Activated CD4-positive, alpha-beta memory T cell treated with anti-CD3 and anti-CD28 coated beads, Interleukin-2, amount 10 ng/mL, durations not matched to agents 7 days and 5 days (primary cell): ENCODE results near the gene RCC1. TPM values are rescaled to one million over a fixed set of nuclear protein-coding genes. Genes with fewer than 3 reads are reported as not detected.
A peak's percentile ranks its signal among the peaks of the same experiment; 100 is the strongest.
"Not testable (repeated sequence)": the region's sequence is repeated elsewhere in the genome, so short reads cannot be mapped to it uniquely, and the experiment has no call there.

Experiments
- CTCF ChIA-PET: fragments of 350-600 bp; sonication (Branson Sonifier 250); formaldehyde crosslinking; loops from one replicate; lab custom pipeline; 2021; ENCODE audit warnings: antibody characterized with exemption, inconsistent platforms; lab: Charles Lee
- POLR2A ChIA-PET: fragments of 350-600 bp; sonication (Branson Sonifier 250); formaldehyde crosslinking; loops from one replicate; lab custom pipeline; 2021; ENCODE audit warnings: antibody characterized with exemption; lab: Charles Lee
- DNase-seq: peaks from one replicate; pipeline ENCODE4 v3.0.0-alpha.2; 2020
- H3K27ac Mint-ChIP-seq: one replicate; pipeline ENCODE4 v1.8.0; 2021; ENCODE audit warnings: mild to moderate bottlenecking, mixed read lengths
- H3K27me3 Mint-ChIP-seq: one replicate; pipeline ENCODE4 v1.8.0; 2021; ENCODE audit warnings: mixed read lengths
- H3K36me3 Mint-ChIP-seq: one replicate; pipeline ENCODE4 v1.8.0; 2021; ENCODE audit warnings: low read depth, mixed read lengths
- H3K4me1 Mint-ChIP-seq: one replicate; pipeline ENCODE4 v1.8.0; 2021; ENCODE audit warnings: mixed read lengths
- H3K4me3 Mint-ChIP-seq: one replicate; pipeline ENCODE4 v1.8.0; 2021; ENCODE audit warnings: mild to moderate bottlenecking, mixed read lengths
- H3K9me3 Mint-ChIP-seq: one replicate; pipeline ENCODE4 v1.8.0; 2021; ENCODE audit warnings: mixed read lengths
- total RNA-seq, 2 experiments: library from RNA; stranded (reverse); gene quantifications; one replicate each; pipeline ENCODE4 v1.2.3, GENCODE V29; 2021

The RCC1 gene
- total RNA-seq, 2 experiments from 2014 or later, result 47.6 to 50.7 TPM

DNA sequence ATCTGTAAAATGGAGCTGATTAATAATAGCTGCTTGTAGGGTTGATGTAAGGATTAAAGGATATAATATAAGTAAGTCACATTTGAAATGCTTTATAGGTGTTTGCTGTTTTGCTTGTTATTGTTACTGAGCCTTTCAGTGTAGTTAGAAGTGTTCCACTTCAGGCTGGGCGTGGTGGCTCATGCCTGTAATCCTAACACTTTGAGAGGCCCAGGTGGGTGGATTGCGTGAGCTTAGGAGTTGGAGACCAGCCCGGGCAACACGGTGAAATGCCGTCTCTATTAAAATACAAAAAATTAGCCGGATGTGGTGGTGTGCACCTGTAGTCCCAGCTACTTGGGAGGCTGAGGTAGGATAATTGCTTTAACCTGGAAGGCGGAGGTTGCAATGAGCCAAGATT, 59.2 kb downstream of the RCC1 start:
- POLR2A ChIA-PET, result interaction anchor here (0.8 to 4.1 kb wide), 4 partner anchors 9 to 19 kb away, joined by 3 to 23 read pairs (median 8); partner anchors contain the start of gene TRNAU1AP
- Mint-ChIP-seq H3K27ac (no peak overlapping the region), H3K4me1 (no peaks in the 10 kb centered on the region), H3K36me3 (peaks cover 51% of the 10 kb centered on the region), H3K9me3 (no peaks in the 10 kb centered on the region), H3K27me3 (no peaks in the 10 kb centered on the region), H3K4me3 (no peak overlapping the region)
- no peak for DNase-seq
- CTCF ChIA-PET, result interaction anchor here (0.7 to 1.8 kb wide), 2 partner anchors 11 to 16 kb away, joined by 3 to 6 read pairs; no protein-coding TSS in a partner anchor

DNA sequence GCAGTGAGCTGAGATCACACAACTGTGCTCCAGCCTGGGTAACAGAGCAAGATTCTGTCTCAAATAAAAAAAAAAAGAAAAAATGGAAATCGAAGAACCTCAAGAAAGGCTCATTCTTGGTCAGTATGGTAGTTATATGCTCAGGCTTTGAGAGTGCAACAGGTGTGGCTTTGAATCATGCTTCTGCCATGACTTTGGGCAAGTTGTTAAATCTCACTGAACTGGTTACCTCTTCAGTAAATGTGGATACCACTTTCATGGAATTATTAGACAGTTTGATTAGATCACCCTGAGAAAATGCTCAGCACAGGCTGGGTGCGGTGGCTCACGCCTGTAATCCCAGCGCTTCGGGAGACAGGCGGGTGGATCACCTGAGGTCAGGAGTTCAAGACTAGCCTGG, 59.9 kb downstream of the RCC1 start:
- no peak overlapping the region for H3K4me3 Mint-ChIP-seq
- no peaks in the 10 kb centered on the region for H3K4me1 Mint-ChIP-seq
- H3K27me3 Mint-ChIP-seq, result no peaks in the 10 kb centered on the region
- H3K27ac Mint-ChIP-seq, result no peak overlapping the region
- H3K9me3 Mint-ChIP-seq, result no peaks in the 10 kb centered on the region
- ChIA-PET POLR2A (interaction anchor here (0.8 to 1.4 kb wide), 2 partner anchors 15 to 19 kb away, joined by 4 to 15 read pairs; no protein-coding TSS in a partner anchor), CTCF (no interaction called here)
- no peak for DNase-seq
- H3K36me3 Mint-ChIP-seq, result peaks cover 45% of the 10 kb centered on the region

DNA sequence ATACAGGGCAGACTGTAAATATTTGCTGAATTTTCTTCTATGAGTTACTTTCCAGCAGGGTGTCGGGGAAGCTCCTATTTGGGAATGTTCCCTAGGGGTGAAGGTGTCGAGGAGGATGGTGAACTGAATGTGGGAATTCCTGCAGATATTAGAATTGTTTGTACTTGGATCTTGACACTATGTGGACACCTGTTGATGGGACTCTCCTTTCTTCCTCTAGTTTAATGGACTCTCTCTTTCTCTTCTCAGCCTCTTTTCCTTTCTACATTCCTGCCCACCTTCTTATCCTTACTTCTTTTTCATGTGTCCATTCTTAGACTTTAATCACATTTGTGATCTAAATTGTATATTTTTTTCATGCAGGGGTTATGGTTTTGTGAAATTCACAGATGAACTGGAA, 61.1 kb downstream of the RCC1 start:
- Mint-ChIP-seq H3K27me3 (no peaks in the 10 kb centered on the region), H3K4me1 (no peaks in the 10 kb centered on the region), H3K9me3 (no peaks in the 10 kb centered on the region), H3K4me3 (no peak overlapping the region), H3K36me3 (peaks cover 43% of the 10 kb centered on the region), H3K27ac (no peak overlapping the region)
- no peak for DNase-seq
- ChIA-PET CTCF (interaction anchor here (0.5 to 0.7 kb wide), 2 partner anchors 303 to 318 kb away, joined by 4 read pairs; no protein-coding TSS in a partner anchor), POLR2A (interaction anchor here (0.8 to 1.4 kb wide), 2 partner anchors 13 kb away, joined by 3 to 15 read pairs; no protein-coding TSS in a partner anchor)

DNA sequence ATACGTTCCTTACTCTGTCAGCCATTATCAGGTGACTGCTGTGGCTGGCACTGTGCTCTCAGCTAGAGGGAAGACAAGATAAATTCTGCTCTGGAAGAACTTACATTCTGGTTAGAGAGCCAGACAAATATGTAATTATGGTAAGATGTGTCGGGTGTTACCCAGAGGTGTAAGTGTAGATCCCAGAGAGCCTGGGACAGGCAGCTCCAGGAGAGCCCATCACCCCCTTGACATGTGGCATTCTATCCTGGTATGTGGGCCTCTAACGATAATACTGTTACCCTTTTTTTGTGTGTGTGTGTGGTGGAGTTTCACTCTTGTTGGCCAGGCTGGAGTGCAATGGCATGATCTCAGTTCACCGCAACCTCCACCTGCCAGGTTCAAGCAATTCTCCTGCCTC, 66.1 kb downstream of the RCC1 start:
- Mint-ChIP-seq H3K4me3 (no peak overlapping the region), H3K4me1 (peaks cover 1% of the 10 kb centered on the region), H3K27me3 (no peaks in the 10 kb centered on the region), H3K9me3 (no peaks in the 10 kb centered on the region), H3K27ac (no peak overlapping the region), H3K36me3 (peaks cover 41% of the 10 kb centered on the region)
- CTCF ChIA-PET, result interaction anchor here (0.9 kb wide), 1 partner anchor 10 kb away, joined by 3 read pairs; no protein-coding TSS in a partner anchor
- DNase-seq, result no peak
- POLR2A ChIA-PET, result interaction anchor here (5.5 kb wide), 1 partner anchor 8 kb away, joined by 64 read pairs; no protein-coding TSS in a partner anchor

DNA sequence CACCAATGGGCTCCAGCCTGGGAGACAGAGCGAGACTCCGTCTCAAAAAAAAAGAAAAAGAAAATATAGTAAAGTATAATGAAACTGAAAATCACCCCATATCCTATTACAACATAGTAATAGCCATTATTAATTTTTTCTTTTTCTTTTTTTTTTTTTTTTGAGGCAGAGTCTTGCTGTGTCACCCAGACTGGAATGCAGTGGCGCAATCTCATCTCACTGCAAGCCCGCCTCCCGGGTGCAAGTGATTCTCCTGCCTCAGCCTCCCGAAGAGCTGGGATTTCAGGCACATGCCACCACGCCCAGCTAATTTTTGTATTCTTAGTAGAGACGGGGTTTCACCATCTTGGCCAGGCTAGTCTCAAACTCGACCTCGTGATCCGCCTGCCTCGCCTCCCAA, 67.0 kb downstream of the RCC1 start:
- H3K36me3 Mint-ChIP-seq, result peaks cover 45% of the 10 kb centered on the region
- H3K27ac Mint-ChIP-seq, CTCF ChIA-PET, H3K4me1 Mint-ChIP-seq, H3K9me3 Mint-ChIP-seq, DNase-seq, H3K27me3 Mint-ChIP-seq, H3K4me3 Mint-ChIP-seq: not testable (repeated sequence)
- POLR2A ChIA-PET, result interaction anchor here (5.5 kb wide), 1 partner anchor 7 kb away, joined by 64 read pairs; no protein-coding TSS in a partner anchor

DNA sequence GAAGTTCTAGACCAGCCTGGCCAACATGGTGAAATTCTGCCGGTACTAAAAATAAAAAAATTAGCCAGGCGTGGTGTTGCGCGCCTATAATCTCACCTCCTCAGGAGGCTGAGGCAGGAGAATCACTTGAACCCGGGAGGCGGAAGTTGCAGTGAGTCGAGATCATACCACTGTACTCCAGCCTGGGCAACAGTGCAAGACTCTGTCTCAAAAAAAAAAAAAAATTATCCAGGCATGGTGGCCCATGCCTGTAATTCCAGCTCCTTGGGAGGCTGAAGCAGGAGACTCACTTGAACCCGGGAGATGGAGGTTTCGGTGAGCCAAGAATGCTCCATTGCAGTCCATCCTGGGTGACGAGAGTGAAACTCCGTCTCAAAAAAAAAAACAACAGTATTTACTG, 67.7 kb downstream of the RCC1 start:
- no peak overlapping the region for H3K4me3 Mint-ChIP-seq
- H3K27me3 Mint-ChIP-seq, result no peaks in the 10 kb centered on the region
- CTCF ChIA-PET, result interaction anchor here (0.7 kb wide), 1 partner anchor 17 kb away, joined by 3 read pairs; no protein-coding TSS in a partner anchor
- H3K27ac Mint-ChIP-seq, result no peak overlapping the region
- no peaks in the 10 kb centered on the region for H3K9me3 Mint-ChIP-seq
- H3K36me3 Mint-ChIP-seq, result peaks cover 46% of the 10 kb centered on the region
- POLR2A ChIA-PET, result no interaction called here
- no peak for DNase-seq
- peaks cover 16% of the 10 kb centered on the region for H3K4me1 Mint-ChIP-seq

DNA sequence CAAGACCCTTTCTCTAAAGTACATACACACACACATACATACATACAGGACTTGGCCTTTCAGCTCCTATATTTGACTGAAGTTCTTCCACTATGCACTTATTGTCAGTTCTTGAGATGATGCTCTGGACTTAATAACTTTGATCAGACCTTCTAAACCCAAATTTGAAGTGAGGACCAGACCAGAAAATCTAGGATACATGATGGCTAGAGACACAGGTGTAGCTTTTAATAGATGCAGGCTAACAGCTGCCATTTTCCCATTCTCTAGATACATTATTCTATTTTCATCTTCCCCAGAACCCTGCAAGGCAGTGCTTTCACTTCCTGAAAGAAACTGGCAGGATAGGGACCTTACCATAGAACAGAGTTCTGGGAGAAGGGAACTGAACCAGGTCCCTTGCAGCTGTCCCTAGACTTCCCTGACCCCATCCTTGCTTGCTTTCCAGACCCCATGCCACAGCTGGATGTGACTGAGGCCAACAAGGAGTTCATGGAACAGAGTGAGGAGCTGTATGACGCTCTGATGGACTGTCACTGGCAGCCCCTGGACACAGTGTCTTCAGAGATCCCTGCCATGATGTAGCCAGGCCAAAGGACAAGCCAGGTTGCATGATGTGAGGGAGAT, 71.3 kb downstream of the RCC1 start:
- ChIA-PET CTCF (no interaction called here), POLR2A (interaction anchor here (1.0 to 10.4 kb wide), 6 partner anchors 13 to 92 kb away, joined by 3 to 264 read pairs (median 4); partner anchors contain the start of genes GMEB1 and RCC1)
- Mint-ChIP-seq H3K9me3 (no peaks in the 10 kb centered on the region), H3K27ac (peak overlapping the region; percentile 54), H3K4me1 (peaks cover 33% of the 10 kb centered on the region), H3K4me3 (no peak overlapping the region), H3K27me3 (no peaks in the 10 kb centered on the region), H3K36me3 (peaks cover 60% of the 10 kb centered on the region)
- DNase-seq, result no peak

DNA sequence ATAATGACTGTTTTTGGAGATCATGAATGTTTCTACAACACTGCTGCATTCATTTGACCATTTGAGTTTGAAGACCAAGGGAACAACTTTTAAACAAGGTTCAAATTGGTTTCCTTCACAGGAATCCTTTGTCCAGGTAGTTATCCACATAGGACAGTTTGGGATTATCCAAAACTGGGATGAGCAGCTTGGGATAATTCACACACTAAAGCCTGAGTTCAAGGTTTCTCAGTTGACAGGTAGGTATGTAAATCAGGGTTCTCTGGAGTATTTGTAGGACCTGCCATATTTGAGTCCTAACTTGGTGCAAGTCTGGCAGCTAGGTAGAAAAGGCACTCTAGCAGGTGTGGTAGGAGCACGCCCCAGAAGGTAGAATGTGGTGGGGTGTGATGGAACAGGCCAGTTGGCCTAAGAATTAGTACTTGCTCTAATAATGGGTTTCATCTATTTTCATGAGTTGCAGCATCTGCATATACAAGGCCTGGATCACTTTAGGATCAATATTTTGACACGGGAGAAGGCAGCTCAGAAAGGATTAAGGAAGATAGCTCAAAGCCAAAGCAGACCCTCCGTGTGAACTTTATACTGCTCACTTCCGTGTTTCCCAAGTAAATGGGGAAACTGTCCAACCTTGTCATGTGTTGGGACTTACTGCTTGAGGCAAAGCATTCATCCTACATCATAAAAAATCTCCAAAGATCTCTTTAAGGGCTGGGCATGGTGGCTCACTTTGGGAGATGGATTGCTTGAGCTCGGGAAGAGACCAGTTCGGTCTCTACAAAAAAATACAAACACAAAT, 72.1 kb downstream of the RCC1 start:
- POLR2A ChIA-PET, result interaction anchor here (1.0 to 10.4 kb wide), 11 partner anchors 7 to 330 kb away, joined by 3 to 264 read pairs (median 40); partner anchors contain the start of genes GMEB1, RCC1, RNU11 and TRNAU1AP
- CTCF ChIA-PET, result interaction anchor here (1.3 to 1.6 kb wide), 3 partner anchors 70 to 329 kb away, joined by 3 to 9 read pairs (median 3); partner anchors contain the start of gene YTHDF2
- Mint-ChIP-seq H3K4me1 (peaks cover 35% of the 10 kb centered on the region), H3K9me3 (no peaks in the 10 kb centered on the region), H3K27ac (peak overlapping the region; percentile 54), H3K27me3 (no peaks in the 10 kb centered on the region), H3K36me3 (peaks cover 60% of the 10 kb centered on the region), H3K4me3 (no peak overlapping the region)
- DNase-seq, result no peak

DNA sequence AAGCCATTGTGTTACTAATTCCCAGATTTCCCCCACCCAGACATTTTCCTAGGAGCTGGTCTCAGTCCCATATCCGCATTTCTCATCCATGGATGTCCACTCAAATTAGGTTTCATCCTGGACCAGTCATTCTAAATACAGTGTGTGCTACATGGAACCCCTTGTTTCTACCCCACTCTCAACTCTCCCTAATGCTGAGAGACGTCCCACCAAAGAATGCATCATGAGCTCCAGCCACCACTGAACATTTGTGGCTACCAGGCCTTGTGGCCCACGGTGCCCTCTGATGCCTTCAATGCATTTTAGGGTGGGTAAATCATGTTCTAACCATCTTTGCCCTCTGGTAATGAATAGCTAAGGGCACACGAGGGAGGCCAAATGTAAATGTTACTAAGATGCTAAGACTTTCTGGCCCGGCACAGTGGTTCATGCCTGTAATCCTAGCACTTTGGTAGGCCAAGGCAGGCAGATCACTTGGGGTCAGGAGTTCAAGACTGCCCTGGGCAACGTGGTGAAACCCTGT, 72.9 kb downstream of the RCC1 start:
- Mint-ChIP-seq H3K27ac (peak overlapping the region; percentile 92), H3K9me3 (no peaks in the 10 kb centered on the region), H3K4me3 (peak overlapping the region; percentile 30), H3K36me3 (peaks cover 56% of the 10 kb centered on the region), H3K4me1 (peaks cover 38% of the 10 kb centered on the region), H3K27me3 (no peaks in the 10 kb centered on the region)
- POLR2A ChIA-PET, result interaction anchor here (0.6 to 10.4 kb wide), 16 partner anchors 8 to 331 kb away, joined by 3 to 264 read pairs (median 26); partner anchors contain the start of genes GMEB1, MED18, RCC1 and RNU11
- no peak for DNase-seq
- CTCF ChIA-PET, result interaction anchor here (0.6 to 4.2 kb wide), 8 partner anchors 25 to 330 kb away, joined by 3 to 36 read pairs (median 6); partner anchors contain the start of genes TRNAU1AP and YTHDF2

DNA sequence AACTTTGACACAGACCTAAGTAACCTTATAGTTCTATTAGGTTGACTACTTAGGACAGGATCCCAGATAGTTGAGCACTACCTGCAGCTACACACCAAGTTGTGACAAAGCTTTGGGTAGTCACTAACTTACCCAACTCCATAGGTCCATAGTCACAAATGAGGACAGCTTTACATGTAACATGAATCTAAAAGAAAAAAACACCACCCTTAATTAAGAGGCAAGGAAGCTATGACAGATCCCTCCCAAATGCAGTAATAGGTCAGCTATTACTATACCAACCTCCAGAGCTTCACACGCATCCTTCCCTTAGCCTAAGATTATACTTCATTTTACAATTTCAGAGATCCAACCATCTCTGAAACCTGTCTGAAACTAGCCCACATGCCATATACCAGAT, 73.6 kb downstream of the RCC1 start:
- no peak for DNase-seq
- H3K4me3 Mint-ChIP-seq, result peak overlapping the region; percentile 92
- peaks cover 38% of the 10 kb centered on the region for H3K4me1 Mint-ChIP-seq
- CTCF ChIA-PET, result interaction anchor here (0.6 to 4.2 kb wide), 10 partner anchors 24 to 331 kb away, joined by 3 to 36 read pairs (median 4); partner anchors contain the start of genes TRNAU1AP and YTHDF2
- POLR2A ChIA-PET, result interaction anchor here (0.6 to 10.4 kb wide), 18 partner anchors 9 to 332 kb away, joined by 3 to 264 read pairs (median 30); partner anchors contain the start of genes GMEB1, MED18, RCC1 and RNU11
- peak overlapping the region; percentile 92 for H3K27ac Mint-ChIP-seq
- no peaks in the 10 kb centered on the region for H3K9me3 Mint-ChIP-seq
- no peaks in the 10 kb centered on the region for H3K27me3 Mint-ChIP-seq
- H3K36me3 Mint-ChIP-seq, result peaks cover 56% of the 10 kb centered on the region

DNA sequence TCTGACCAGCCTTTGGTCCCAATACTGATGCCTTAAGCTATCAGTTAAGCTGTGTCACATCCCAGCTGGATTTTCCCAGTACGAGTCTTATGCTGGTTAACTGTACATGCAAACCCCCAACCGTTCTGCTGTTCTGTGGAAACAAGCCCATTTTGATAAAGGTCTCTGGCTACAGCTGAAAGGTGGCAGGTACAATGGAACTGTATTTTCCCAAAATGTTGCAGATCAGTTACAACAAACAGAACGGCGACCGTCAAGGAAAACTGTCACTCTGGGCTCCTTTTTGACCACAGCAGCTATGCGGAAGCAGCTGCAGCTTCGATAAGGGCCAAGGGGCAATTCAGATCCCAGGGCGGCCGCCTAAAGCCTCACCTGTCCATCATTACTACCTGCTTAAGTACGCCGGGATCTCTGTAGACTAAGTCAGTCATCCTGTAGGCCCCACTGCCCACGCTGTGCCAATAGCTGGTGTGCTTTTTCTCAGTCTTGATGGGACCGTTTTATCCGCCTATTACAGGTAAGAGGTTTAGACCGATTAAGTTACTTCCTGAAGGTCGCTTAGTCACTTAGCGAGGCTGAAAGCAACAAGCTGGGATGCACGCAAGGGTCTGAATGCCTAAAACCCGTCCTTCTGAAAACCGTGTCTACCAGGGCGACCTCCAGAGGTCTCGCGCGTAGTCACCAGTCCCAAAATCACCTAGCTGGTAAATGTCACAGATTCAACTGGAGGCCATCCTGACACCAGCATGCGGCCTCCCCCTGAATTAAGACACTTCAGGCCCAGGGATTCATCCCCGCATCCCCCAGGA, 75.1 kb downstream of the RCC1 start:
- Mint-ChIP-seq H3K27me3 (no peaks in the 10 kb centered on the region), H3K9me3 (no peaks in the 10 kb centered on the region), H3K4me3 (peak overlapping the region; percentile 92), H3K27ac (peak overlapping the region; percentile 92), H3K4me1 (peaks cover 38% of the 10 kb centered on the region), H3K36me3 (peaks cover 48% of the 10 kb centered on the region)
- POLR2A ChIA-PET, result interaction anchor here (0.6 to 10.4 kb wide), 62 partner anchors 9 to 855 kb away, joined by 3 to 264 read pairs (median 6); partner anchors contain the start of genes ATP5IF1, EPB41, EYA3 and FAM76A
- CTCF ChIA-PET, result interaction anchor here (0.6 to 4.2 kb wide), 22 partner anchors 9 to 344 kb away, joined by 3 to 36 read pairs (median 6); partner anchors contain the start of genes RNU11, SESN2, TAF12 and TRNAU1AP
- peak; percentile 72 for DNase-seq
